Inflammatory macrophage (primary cell): ENCODE measurements around the gene ENPP4.
"Not testable (repeated sequence)": the region's sequence is repeated elsewhere in the genome, so short reads cannot be mapped to it uniquely, and the experiment has no call there.

Experiments used
- DNase-seq, 2 donors: peaks; one replicate each; pipeline ENCODE4 v3.0.0-alpha.2; 2020 to 2022
- total RNA-seq, 18 experiments: gene quantifications; one replicate each; lab custom pipeline; 2026; ENCODE audit warnings: mixed read lengths in 6 of 18, inconsistent platforms in 2 of 18; lab: John Stamatoyannopoulos, UW

ENPP4 gene, protein sequence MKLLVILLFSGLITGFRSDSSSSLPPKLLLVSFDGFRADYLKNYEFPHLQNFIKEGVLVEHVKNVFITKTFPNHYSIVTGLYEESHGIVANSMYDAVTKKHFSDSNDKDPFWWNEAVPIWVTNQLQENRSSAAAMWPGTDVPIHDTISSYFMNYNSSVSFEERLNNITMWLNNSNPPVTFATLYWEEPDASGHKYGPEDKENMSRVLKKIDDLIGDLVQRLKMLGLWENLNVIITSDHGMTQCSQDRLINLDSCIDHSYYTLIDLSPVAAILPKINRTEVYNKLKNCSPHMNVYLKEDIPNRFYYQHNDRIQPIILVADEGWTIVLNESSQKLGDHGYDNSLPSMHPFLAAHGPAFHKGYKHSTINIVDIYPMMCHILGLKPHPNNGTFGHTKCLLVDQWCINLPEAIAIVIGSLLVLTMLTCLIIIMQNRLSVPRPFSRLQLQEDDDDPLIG
- 30.0 to 117 (median 80.6) reads per million in 18 experiments for total RNA-seq

DNA sequence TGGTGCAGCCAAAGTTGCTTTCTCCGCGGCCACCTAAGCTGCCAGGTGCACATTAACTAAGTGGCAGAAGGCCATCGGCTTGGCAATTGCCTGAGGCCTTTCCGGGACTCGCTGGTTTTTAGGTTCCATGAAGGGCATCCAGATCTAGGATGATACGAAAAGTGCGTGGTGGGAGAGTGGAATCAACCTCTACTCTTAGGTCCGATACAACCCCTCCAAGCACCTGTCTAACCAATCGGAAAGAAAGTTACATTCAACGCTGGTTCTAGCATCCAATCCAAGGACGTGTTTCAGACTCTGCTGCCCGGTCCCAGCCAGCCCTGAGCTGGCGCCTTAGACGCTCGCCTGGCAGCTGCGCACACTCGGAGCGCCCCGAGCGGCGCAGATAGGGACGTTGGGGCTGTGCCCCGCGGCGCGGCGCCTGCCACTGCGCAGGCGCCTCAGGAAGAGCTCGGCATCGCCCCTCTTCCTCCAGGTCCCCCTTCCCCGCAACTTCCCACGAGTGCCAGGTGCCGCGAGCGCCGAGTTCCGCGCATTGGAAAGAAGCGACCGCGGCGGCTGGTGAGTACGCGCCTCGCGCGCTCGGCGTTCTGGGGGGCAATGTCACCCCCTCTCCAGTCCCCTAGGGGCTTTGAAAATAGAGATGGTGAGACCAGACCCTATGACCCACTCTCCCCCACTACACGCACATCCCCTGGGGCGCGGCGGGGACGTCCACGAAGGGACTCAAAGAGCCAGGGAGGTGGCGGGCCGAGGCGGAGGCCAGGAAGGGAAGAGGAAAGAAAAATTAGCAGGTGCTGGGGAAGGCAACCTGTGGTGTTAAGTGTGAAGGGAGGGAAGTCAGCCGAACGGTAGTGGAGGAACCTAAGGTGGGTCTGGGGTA, at the start of gene ENPP4:
Gene ENPP4 (plus strand): TSS at position 361 of the 883 bp plus-strand sequence. CDS start 9,595 bp downstream, outside the sequence.
- peak; percentile 94 to 99 for DNase-seq

DNA sequence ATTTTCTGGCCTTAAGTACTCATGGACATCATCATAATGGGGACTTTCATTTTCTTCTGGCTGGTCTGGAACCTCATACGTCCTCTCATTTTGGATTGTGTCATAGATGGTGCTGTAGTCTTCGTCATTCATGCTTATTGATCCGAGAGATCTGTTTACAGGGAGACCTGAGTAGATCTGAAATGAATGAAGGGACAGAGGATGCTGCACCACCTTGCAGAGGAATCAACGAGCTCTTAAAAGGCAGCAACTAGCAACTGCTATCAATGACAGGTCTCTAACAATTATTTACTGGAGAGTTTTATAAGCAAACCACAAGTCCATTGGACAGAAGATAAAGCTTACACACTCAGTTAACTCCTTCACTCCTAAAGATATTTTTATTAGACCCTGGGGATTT, 49.7 kb upstream of the ENPP4 start:
- no peak for DNase-seq

DNA sequence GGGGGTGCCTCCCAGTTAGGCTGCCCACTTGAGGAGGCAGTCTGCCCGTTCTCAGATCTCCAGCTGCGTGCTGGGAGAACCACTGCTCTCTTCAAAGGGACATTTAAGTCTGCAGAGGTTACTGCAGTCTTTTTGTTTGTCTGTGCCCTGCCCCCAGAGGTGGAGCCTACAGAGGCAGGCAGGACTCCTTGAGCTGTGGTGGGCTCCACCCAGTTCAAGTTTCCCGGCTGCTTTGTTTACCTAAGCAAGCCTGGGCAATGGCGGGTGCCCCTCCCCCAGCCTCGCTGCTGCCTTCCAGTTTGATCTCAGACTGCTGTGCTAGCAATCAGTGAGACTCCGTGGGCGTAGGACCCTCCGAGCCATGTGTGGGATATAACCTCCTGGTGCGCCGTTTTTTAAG, 44.1 kb upstream of the ENPP4 start:
- not testable (repeated sequence) for DNase-seq

DNA sequence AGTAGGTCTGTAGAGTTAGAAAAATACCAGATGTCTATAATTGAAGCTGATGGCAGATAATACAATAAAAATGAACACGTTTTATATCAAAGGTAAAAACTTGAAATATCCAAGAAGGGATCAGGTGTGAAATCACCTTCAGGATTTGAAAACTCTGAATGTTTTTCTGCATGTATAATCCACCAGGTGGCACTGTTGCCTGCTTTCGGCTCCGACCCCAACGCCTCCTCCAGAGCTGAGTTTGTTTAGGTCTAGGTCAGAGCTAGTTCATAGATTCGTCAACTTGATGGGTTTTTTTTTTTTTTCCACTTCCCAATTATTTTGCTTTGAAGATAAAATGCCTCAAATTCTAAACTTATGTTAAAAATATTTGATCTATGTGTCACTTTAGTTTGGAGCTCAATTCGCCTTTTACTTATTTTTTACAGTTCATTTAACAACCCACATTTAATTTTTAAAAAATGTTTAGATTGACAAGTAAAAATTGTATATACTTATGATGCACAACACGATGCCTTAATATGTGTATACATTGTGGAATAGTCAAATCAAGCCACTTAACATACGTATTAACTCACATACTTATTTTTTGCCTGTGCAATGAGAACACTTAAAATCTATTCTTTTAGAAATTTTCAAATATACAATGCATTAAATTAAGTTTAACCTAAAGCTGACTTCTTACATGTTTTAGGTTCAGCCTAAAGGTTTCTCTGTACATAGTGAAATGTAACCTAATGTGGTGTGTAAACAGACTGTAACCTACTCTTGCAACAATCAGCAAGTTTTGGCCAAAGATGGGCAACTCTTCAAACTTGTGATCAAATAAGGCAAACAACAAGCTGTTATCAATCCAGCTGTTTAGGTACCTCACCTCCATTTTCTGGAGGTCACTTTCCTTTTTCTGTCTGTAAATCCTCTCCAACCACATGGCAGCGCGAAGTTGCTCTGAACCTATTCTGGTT, 39.4 kb upstream of the ENPP4 start:
- DNase-seq: peak; percentile 51 to 61

DNA sequence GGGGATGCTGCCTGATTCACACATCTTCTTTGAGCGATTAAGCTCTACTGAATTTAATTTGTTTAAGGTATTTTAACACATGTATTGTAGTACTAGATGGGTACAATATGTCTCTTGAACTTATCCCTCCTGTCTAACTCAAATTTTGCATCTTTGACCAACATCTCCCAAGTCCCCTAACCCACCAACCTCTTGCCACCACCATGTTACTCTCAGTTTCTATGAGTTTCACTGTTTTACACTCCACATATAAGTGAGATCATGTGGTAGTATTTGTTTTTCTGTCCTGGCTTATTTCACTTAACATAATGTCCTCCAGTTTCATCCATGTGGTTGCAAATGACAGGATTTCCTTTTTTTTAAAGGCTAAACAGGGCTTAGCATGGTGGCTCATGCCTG, 38.7 kb upstream of the ENPP4 start:
- no peak for DNase-seq

DNA sequence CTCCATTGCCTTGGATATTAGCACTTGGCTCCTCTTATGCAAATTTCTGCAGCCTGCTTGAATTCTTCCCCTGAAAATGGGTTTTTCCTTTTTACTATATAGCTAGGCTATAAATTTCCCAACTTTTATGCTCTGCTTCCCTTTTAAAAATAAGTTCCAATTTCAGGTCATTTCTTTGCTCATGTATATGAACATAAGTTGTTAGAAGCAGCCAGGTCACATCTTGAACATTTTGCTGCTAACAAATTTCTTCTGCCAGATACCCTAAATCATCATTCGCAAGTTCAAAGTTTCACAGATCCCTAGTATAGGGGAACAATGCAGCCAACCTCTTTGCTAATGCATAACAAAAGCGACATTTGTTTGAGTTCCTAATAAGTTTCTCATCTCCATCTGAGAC, 34.5 kb upstream of the ENPP4 start:
- DNase-seq: no peak

DNA sequence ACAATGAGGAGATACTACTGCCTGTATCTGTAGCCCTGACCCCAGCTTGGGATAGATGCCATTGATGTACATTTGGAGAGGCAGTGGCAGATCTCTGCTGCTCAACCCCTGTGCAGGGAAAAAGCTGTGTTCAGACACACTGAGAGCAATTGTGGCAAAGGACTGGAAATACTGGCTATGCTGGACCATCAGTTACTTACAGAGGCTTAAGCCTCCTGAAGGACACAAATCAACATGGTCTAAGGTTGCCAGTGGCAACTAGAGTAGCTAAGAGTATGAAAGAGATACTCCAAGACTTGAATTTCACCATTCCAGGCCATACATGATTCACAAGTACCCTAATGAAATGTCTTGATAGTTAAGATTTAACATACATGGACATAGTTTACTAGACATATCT, 32.4 kb upstream of the ENPP4 start:
- DNase-seq: no peak

DNA sequence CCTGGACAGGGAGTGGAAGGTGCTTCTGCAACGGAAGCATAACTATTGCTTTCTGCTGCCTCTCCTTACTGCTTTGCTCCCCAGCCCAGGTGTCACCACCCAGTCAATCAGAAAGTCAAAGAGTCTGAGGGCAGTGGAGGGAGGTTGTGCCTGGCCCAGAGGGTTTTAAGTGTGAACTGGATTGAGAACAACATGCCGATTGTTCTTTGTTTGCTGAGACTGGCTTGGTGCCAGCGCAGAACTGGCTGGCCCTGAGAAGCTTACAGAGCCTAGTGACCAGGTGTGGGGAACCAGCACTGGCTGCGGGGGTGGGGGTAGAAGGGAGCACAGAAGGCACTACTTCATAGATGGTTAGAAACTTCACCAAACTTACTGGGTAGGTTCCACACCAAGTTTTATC, 31.1 kb upstream of the ENPP4 start:
- no peak for DNase-seq

DNA sequence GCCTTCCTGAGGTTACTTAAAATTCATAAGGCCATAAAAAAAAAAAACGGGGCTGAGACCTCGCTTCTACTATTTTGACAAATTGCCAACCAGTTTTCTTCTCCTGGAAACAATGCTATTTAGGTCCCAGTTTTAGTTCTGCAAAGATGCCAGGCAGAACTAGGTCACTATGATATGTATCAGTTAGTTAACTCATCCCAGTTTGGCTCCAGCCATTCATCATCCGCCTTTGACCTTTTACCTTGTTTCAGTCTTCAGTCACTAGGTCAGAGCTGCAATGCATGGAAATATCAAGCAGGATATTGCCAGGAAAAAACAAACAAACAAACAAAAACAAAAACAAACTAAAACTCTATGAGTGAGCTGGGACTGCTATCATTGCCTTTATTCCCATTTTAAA, 29.8 kb upstream of the ENPP4 start:
- DNase-seq: no peak

DNA sequence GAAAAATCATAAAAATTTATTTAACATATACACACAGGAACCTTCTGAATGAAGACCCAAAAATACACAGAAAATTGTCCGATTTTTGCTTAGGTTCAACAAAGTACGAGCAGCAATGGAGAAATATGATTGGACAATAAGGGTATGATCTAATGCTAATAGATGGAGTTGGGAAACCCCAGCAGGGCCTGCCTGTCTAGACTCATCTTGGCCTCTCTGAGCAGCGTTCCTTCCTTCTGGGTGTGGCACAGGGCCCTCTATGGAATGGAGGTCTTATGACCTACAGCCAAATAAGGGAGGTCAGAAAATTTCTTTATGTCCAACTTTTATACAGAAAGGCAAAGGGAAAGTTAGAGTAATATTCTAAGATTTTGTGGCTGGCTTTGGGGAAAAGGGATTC, 27.7 kb upstream of the ENPP4 start:
- DNase-seq: no peak

DNA sequence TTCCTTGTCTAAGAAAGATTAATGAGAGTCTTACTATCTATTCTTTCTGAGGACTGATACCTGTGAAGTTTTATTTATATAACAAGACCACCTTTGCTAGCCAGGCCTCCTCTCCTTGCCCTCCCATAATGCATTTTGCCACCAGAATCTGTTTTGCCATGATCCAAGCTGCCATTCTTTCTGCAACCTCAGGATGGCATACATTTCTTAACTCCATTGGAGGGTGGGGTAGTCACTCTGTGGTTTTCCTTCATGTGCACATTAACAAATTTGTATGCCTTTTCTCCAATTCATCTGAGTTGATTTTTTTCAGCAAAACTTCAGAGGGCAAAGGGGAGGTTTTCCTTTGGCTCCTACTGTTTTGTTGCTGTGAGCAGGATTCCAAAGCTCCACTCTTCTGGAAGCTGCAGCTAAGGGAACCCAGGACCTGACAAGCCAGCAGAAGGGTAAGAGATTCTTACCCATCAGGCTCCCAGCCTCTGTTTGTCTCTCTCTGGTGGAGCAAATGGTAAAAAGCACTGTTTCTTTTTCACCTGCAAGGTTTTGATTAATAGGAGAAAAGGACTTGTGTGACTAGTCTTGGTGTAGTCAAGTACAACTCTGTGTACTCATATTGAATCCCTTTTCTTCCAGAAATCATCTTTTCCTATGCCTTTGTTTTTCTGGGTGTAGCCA, 26.2 kb upstream of the ENPP4 start:
- no peak for DNase-seq

DNA sequence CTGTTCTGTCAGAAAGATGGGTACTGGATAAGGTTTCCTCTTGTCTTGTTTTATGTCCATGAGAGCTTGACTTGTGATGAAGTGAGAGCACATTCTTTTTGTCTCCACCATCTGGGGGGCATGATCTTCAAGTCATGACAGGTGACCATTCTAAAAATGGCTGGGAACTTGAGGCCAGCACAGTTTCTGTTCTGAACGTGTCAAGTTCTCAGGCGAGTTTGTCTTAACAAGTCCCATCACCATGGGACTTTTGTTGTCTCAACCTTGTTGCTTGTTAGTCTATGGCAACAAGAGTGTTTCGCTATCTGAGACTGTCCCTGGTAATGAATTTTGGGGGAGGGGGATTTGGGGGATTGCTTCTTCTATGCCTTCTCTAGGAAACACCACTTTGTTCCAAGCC, 25.6 kb upstream of the ENPP4 start:
- no peak for DNase-seq

DNA sequence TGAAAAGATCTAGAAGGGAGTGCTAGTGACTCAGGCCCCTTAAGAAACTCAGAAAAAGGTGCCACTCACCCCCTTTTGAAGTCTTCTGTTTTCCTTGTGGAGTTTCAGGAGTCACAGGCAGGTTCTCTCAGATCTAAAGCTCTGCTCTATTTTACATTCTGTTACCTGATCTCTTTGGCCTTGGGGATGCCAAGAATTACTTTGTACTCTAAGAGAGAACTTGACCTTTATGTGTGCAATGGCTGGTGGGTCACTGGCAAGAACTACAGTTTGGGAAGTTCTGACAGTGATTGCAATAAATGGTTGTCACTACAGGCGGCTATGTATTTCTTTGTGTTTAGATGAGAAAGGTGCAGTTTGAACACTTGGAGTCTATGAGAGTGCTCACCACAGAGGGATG, 24.2 kb upstream of the ENPP4 start:
- no peak for DNase-seq

DNA sequence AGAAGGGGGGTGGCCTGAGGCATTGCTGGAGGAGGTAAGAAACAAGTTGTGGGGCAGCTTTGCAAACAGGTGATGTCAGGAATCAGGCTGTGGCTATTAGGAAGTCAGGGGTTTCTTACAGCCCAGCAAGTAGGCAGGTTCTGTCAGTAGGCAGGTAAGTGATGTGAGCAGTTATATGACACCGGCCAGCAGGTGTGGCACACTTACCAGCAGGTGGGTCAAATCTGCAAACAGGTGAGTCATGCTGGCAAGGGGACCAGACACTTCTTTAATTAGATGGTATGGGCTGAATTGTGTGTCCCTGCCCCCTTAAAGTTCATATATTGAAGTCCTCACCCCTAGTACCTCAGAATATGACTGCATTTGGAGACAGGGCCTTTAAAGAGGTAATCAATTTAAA, 16.4 kb upstream of the ENPP4 start:
- DNase-seq: no peak

DNA sequence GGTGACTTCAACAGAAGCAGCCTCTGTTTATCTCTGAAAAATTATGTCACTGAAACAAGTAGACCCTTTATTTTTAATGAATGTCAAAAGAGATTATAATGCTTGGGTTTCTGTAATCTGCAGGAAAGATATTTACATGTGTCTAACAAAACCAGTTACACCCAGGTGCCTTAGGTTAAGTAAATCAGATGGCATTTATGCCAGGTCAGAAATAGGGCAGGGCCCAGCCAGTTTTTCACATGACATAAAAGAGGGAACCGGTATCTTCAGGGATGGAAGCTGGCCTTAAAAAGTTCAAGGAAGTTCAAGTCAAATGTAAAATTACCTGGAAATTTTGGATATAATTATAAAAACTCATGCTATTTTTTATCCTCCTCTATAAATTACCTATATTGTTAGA, 14.2 kb upstream of the ENPP4 start:
- DNase-seq: no peak

DNA sequence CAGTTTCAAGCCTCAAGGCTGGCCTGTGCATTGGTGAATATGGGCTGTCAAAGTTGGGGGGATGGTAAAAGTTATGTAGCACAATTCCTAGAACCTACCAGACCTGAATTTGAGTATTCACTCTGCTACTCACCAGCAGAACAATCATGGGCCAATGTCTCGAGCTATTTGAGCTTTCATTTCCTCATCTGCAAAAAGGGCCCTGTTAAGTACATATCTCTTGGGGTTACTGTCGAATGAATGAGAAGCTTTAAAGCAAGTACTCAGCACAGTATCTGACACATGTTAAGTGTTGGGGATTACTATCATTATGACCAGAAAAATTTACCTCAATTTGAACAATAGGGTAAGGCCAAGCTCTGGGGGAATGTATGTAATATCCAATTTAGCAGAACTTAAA, 13.5 kb upstream of the ENPP4 start:
- no peak for DNase-seq

DNA sequence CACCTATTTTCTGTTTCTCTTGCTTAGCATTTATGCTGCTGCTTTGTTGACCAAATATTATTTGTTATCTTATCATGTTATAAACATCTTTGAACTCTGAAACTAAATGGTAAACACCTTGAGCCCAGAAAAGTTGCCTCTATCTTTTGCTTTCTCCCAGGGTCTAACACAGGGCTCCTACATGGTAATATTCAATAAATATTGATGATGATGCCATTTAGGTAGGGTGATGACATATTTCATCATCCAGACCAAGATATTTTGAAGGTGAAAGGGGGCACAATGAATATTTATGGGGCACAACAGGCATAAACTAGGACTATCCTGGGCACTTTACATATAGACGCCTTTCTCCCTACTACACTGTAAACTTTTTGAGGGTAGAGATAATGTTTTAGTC, 11.6 kb upstream of the ENPP4 start:
- DNase-seq: no peak

DNA sequence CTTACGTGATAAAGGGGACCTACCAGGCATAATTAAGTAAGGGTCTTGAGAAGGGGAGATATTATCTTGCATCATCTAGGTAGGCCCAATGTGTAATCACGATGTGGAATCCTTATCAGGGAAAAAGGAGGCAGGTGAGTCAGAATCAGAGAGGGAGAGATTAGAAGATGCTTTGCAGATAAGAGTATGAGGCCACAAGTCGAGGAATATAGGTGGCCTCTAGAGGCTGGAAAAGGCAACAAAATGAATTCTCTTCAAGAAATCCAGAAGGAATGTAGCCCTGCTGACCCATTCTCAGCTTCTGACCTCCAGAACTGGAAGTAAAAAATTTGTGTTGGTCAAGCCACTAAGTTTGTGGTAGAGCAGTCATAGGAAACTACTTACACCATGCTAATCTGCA, 11.0 kb upstream of the ENPP4 start:
- no peak for DNase-seq

DNA sequence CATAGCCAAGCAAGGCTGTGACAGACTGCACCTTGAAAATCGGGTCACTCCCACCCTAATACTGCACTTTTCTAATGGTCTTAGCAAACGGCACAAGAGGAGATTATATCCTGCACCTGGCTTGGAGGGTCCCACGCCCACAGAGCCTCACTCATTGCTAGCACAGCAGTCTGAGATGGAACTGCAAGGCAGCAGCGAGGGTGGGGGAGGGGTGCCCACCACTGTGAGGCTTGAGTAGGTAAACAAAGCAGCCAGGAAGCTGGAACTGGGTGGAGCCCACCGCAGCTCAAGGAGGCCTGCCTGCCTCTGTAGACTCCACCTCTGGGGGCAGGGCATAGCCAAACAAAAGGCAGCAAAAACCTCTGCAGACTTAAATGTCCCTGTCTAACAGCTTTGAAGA, 10.1 kb upstream of the ENPP4 start:
- DNase-seq: not testable (repeated sequence)

DNA sequence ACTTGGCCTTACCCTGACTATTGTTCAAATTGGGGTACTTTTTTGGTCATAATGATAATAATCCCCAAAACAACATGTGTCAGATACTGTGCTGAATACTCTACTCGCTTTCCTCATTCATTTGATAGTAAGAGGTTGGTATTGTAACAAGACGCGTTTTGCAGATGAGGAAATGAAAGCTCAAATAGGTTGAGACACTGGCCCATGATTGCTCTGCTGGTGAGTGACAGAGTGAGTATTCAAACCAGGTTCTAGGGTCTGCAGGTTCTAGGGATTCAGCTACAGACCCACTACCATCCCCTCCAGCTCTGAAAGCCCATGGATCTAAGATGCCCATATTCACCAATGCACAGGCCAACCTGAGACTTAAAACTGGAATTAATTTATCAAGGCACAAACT, 1.3 kb upstream of the ENPP4 start:
- DNase-seq: peak; percentile 8 to 39

DNA sequence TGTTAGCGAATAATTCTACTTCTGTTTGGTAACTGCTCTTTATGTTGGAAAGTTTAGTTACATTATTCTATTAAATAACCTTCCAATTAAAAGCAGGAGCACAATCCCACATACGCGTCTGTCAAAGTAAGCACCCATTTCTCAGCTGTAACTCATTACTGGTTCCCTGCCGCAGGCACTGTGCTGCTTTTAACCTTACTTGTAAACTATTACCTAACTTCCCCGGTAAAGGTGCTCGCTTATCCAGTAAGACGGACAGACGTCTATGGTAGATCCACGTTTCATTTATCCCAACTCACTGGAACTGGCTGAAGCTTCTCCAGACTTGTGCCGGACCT, 529 bp upstream of the ENPP4 start:
- no peak for DNase-seq

DNA sequence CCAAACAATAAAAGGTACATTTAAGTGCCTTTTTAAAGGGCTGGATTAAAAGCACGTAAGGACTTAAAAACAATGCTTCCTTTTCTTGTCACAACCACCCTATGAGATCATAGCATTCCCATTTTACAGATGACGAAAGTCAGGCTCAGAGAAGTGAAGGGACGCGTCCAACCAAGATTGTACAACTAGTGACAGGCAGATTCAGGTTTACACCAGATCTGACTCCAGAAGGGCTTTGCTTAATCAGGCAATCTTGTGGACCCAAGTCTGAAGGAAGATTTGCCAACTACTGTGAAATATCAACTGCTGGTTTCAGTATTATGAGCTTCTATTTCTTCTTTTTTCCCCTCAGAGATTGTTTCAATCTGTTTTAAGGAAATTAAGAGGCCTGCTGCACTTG, 877 bp downstream of the ENPP4 start:
- DNase-seq: peak; percentile 70 to 93
